Stomach (tissue), 4 donors: ENCODE results near the gene GALNT2.

Experiments used
- EP300 ChIP-seq: sonication (generic); formaldehyde crosslinking; IDR thresholded peaks from one replicate; pipeline ENCODE4 v1.6.1; 2017; ENCODE audit warnings: antibody characterized with exemption
- POLR2A ChIP-seq, 4 donors: fragments of 450-650 bp; IDR thresholded peaks; one replicate each; pipeline ENCODE4 v1.6.1; 2016; ENCODE audit warnings: antibody characterized with exemption in 4 of 4, control low read depth in 2 of 4, mild to moderate bottlenecking in 1 of 4, moderate library complexity in 1 of 4
- TF ChIP-seq, protein P1 (sequence below), 7 experiments: fragments of 450-650 bp in 4 of 7; fragments of 200-600 bp in 3 of 7; sonication (generic) in 3 of 7; IDR thresholded peaks; one replicate each; pipeline ENCODE4 v1.5.1; 2016 to 2019; ENCODE audit warnings: antibody characterized with exemption in 7 of 7, control low read depth in 2 of 7, mild to moderate bottlenecking in 1 of 7

DNA sequence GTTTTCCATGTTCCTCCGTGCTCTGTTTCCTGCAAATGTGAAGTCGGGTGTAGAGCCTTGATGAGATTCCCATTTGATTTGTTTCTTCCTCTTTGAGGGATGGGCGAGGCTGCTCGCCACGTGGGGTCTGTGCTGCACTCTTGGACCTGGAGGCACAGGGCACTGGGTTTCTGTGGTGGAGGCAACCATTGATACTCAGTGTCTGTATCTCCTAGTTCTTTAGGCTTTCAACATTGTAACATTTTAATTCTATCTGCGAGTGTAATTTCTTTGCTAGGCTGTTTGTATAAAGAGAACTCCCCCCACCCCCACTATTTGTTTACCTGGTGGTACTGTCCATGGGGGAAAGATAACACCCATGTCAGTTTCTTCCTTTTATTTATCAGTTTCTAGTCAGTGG lies 52.3 kb downstream of the GALNT2 start:
- TF ChIP-seq, protein P1, sequence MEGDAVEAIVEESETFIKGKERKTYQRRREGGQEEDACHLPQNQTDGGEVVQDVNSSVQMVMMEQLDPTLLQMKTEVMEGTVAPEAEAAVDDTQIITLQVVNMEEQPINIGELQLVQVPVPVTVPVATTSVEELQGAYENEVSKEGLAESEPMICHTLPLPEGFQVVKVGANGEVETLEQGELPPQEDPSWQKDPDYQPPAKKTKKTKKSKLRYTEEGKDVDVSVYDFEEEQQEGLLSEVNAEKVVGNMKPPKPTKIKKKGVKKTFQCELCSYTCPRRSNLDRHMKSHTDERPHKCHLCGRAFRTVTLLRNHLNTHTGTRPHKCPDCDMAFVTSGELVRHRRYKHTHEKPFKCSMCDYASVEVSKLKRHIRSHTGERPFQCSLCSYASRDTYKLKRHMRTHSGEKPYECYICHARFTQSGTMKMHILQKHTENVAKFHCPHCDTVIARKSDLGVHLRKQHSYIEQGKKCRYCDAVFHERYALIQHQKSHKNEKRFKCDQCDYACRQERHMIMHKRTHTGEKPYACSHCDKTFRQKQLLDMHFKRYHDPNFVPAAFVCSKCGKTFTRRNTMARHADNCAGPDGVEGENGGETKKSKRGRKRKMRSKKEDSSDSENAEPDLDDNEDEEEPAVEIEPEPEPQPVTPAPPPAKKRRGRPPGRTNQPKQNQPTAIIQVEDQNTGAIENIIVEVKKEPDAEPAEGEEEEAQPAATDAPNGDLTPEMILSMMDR (IDR thresholded peaks at IDR 0.05), result no peak
- TF ChIP-seq EP300, result no peak
- no peak for TF ChIP-seq POLR2A (IDR thresholded peaks at IDR 0.05)
